GM12865 (cell line): ENCODE data around the gene GRIN2A.

Experiments used
- DNase-seq: peaks from one replicate; pipeline ENCODE4 v3.0.0; 2010; ENCODE audit warnings: low read depth
- H3K4me3 ChIP-seq: 2 replicates; pipeline ENCODE4 v1.5.1; 2011; ENCODE audit warnings: mild to moderate bottlenecking, low read depth, low read length, control low read depth
- TF ChIP-seq, protein P1 (sequence below): IDR thresholded peaks from 2 replicates; pipeline ENCODE4 v1.5.1; 2011; ENCODE audit warnings: low read length, control low read depth, low read depth, inconsistent platforms; ENCODE audit not compliant: insufficient read depth; ENCODE audit errors: missing control alignments

The GRIN2A gene

DNA sequence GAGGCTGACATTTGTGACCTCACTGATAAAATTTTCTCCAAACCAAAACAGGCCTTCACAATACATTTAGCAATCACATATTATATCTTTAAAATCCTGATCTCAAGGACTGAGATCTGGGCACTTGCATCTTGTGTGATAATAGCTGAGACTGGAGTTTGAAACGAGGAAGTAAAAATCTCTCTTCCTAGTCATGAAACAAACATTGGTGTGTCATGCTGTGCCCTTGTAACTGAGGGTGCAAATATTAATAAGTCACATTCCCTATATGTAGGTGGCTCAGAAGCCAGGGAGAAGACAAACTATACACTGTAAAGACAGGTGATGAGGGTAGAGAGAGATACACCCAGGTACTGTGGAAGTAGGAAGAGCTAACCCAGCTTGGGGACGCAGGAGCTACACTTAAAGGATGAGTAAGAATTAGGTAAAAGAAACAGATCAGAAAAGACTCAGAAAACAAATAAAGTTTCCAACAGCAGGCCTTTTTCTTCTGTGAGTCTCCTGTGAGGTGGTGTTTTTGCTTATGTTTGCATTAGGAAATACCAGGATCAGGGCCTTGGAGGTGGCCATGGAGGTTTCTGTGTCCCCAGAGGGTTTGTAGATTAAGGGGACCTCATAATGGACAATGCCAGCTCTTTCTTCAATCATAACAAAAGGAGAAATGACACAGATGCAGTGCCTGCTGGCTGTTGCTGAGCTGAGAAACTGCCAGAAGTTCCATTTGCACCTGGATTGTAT lies 335.7 kb downstream of the GRIN2A start:
- H3K4me3 ChIP-seq: no peak overlapping the region
- DNase-seq: no peak
- TF ChIP-seq, protein P1, sequence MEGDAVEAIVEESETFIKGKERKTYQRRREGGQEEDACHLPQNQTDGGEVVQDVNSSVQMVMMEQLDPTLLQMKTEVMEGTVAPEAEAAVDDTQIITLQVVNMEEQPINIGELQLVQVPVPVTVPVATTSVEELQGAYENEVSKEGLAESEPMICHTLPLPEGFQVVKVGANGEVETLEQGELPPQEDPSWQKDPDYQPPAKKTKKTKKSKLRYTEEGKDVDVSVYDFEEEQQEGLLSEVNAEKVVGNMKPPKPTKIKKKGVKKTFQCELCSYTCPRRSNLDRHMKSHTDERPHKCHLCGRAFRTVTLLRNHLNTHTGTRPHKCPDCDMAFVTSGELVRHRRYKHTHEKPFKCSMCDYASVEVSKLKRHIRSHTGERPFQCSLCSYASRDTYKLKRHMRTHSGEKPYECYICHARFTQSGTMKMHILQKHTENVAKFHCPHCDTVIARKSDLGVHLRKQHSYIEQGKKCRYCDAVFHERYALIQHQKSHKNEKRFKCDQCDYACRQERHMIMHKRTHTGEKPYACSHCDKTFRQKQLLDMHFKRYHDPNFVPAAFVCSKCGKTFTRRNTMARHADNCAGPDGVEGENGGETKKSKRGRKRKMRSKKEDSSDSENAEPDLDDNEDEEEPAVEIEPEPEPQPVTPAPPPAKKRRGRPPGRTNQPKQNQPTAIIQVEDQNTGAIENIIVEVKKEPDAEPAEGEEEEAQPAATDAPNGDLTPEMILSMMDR: no peak

DNA sequence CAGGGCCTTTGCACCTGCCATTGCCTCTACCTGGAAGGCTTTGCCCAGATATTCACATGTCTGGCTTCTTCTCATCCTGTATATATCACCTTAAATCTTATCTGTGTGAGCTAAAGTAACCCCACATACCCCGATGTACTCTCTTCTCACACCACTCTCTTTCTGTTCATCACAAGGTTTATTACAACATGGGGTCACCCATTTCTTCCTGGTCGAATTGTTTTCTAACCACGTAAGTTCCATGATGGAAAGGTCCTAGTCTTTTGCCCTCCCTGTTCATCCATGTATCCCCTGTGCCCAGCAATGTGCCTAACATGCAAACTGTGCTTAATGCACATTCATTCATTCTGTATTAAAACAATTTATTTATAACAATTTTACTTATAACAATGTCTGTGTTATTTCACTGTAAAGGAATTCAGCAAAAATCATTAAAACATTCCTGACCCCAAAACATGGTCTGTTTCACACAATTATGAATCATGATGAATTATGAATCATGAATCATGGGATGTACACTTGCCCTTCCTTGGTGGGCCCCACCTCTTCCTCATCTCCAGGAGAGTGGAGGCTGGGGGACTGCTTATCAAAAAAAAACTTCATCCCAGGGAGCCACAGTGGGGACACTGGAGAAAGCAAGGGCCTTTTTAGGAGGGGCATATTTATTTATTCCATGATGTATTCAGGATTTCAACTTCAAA lies 336.4 kb downstream of the GRIN2A start:
- TF ChIP-seq, protein P1: no peak
- H3K4me3 ChIP-seq: no peak overlapping the region
- no peak for DNase-seq

DNA sequence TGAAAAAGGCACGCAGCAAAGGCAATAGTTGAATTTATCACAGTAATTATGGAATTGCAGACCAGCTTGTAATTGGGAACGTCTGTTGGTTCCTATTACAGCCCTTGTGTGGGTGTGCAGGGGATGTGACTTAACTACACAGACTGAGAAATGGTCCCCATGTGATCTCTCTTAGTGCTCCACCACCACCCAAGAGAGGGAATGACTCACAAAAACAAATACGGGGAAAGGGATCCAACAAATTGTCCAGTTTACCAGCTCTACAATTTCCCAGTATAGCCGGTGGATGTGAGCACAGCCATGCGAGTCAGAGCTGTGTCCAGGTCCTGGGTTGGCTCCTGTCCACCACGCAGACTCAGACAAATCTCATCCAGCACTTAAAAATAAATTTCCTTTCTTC lies 337.9 kb downstream of the GRIN2A start:
- TF ChIP-seq, protein P1: no peak
- H3K4me3 ChIP-seq: no peak overlapping the region
- no peak for DNase-seq

DNA sequence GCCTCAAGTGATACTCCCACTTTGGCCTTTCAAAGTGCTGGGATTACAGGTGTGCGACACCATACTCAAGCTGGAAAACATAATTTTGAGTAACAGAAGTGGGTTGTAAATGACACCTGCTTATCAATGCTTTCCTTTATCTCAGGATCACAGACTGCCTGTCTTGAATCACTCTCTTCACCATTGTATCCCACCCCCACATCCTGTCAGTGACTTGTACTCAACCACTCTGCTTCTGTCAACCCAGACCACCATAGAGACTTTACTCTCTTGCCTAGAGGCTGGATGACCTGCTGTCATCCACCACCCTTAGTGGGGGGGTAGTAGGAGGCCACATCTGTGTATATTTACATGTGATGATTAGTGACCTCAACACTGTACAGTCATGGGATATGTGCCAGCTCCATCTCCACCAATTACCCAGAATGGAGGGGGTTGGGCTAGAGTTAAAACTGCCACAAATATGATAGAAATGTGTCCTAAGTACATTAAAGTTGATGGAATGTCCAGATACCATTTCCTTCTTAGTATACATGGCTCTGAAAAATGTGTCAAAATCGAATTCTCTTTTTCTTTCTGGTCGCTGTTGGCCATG lies 338.7 kb downstream of the GRIN2A start:
- no peak overlapping the region for H3K4me3 ChIP-seq
- peak; percentile 14 for DNase-seq
- TF ChIP-seq, protein P1: no peak

DNA sequence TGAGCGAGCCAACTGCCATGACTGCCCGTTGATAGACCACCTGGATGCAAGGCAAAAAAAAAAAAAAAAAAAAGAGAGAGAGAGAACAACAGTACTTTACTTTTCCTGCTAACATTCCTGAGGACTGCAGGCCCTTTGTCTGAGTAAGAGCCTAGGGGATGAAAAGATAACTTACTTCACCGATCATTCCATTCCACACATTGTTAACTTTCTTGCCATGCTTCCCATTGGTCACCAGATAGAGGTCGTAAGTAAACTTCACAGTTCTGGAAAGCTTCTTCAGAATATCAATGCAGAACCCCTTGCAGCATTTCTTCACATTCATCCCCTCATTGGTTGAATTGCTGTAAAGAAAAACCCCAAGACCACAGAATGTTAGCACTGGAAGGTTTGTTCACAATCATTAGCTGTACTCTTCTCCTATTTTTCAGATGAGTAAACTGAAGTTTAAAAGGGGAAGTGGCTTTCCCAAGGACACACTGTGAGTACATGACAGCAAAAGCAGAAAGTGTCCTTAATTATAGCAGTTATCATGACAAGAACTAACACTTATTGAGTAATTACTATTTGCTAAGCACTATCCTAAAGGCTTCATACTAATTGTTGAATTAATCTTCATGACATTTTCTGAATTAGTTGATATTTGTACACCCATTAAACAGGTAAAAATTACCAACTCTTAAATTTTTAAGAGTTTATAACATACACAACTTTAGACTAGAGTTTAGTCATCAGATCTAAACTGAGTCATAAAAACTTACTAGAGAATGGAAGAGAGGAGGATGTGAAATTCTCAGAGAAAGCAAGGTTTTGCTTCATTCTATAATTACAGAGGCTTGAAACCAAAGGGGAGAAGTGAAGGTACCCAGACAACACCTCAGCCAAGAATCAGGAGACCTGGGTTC lies 341.2 kb downstream of the GRIN2A start:
- TF ChIP-seq, protein P1: no peak
- H3K4me3 ChIP-seq: no peak overlapping the region
- DNase-seq: peak; percentile 65

DNA sequence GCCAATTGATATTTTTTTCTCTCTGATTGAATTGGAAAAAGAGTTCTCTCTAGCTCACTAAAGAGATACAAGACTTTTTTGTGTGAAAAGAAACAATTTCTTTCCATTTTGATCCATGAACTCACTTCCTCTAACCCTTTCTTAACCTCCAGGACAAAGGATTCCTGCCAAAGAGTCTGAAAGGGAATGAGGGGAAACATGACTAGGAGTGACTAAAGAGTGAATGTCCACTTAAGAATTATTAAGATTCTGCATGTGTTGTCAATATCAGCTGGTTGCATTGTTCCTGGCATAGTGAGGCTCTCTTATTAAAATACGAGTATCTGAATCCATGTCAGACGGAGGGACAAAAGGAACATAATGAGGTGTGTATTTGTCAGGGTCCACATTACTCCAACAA lies 344.7 kb downstream of the GRIN2A start:
- H3K4me3 ChIP-seq: no peak overlapping the region
- TF ChIP-seq, protein P1: no peak
- no peak for DNase-seq
